Calu3 (cell line): Measurements from ENCODE around the gene C9orf57. TPM values are rescaled to one million over a fixed set of nuclear protein-coding genes. Genes with fewer than 3 reads are reported as not detected.
"Not testable (repeated sequence)": the region's sequence is repeated elsewhere in the genome, so short reads cannot be mapped to it uniquely, and the experiment has no call there.

Experiments
- BruUV-seq: library from RNA; stranded (reverse); fragments of 400-500 nt; replicated peaks from 2 replicates; lab custom pipeline; 2021; lab: Mats Ljungman, UMichigan
- CTCF ChIA-PET: fragments of 300-600 bp; sonication (Branson Sonifier 250); formaldehyde crosslinking; loops from one replicate; lab custom pipeline; 2022; ENCODE audit warnings: antibody characterized with exemption; lab: Charles Lee
- DNase-seq: peaks from one replicate; pipeline ENCODE4 v3.0.0; 2022
- H3K27ac Mint-ChIP-seq: one replicate; pipeline ENCODE4 v1.8.0; 2022; ENCODE audit warnings: mixed read lengths; ENCODE audit not compliant: unreplicated experiment
- H3K27me3 Mint-ChIP-seq: one replicate; pipeline ENCODE4 v1.8.0; 2022; ENCODE audit warnings: mixed read lengths; ENCODE audit not compliant: unreplicated experiment
- H3K36me3 Mint-ChIP-seq: one replicate; pipeline ENCODE4 v1.8.0; 2022; ENCODE audit warnings: mild to moderate bottlenecking, moderate library complexity, mixed read lengths; ENCODE audit not compliant: insufficient read depth, unreplicated experiment
- H3K4me1 Mint-ChIP-seq: one replicate; pipeline ENCODE4 v1.8.0; 2022; ENCODE audit warnings: mild to moderate bottlenecking, low read depth, mixed read lengths; ENCODE audit not compliant: unreplicated experiment
- H3K4me3 Mint-ChIP-seq: one replicate; pipeline ENCODE4 v1.8.0; 2022; ENCODE audit warnings: mild to moderate bottlenecking, low read depth, moderate library complexity, mixed read lengths; ENCODE audit not compliant: unreplicated experiment
- H3K9me3 Mint-ChIP-seq: one replicate; pipeline ENCODE4 v1.8.0; 2022; ENCODE audit warnings: low read depth, mixed read lengths; ENCODE audit not compliant: unreplicated experiment
- CTCF ChIP-seq: fragments of 200-600 bp; IDR thresholded peaks from one replicate; pipeline ENCODE4 v1.8.0; 2022; ENCODE audit warnings: antibody characterized with exemption; ENCODE audit not compliant: unreplicated experiment
- intact Hi-C: fragments of 100-400 bp; cut with micrococcal nuclease; formaldehyde crosslinking; loops from one replicate; pipeline ENCODE4 v1.10.0; 2022; ENCODE audit not compliant: unreplicated experiment
- total RNA-seq: library from RNA; stranded (reverse); gene quantifications from 2 replicates; pipeline ENCODE4 v1.2.3, GENCODE V29; 2022

C9orf57 gene
- total RNA-seq, 1 experiment from 2014 or later = not detected

GRCh38 chr9:72012646-72013045 is 47.8 kb downstream of the C9orf57 start:
- peak; percentile 67 for DNase-seq
- H3K27ac Mint-ChIP-seq = peak overlapping the region; percentile 90
- peaks cover 5% of the 10 kb centered on the region for H3K36me3 Mint-ChIP-seq
- no peaks in the 10 kb centered on the region for H3K9me3 Mint-ChIP-seq
- intact Hi-C loops = no loop called here
- H3K4me3 Mint-ChIP-seq = peak overlapping the region; percentile 21
- CTCF ChIA-PET = interaction anchor here (0.6 to 2.4 kb wide), 3 partner anchors 12 to 39 kb away, joined by 4 to 14 read pairs (median 11); no protein-coding TSS in a partner anchor
- peaks cover 24% of the 10 kb centered on the region for H3K4me1 Mint-ChIP-seq
- H3K27me3 Mint-ChIP-seq = no peaks in the 10 kb centered on the region
- TF ChIP-seq CTCF = no peak
- no TSS peak for BruUV-seq

GRCh38 chr9:72007726-72008125 is 52.7 kb downstream of the C9orf57 start:
- H3K27me3 Mint-ChIP-seq, H3K36me3 Mint-ChIP-seq, DNase-seq, intact Hi-C loops, BruUV-seq, H3K9me3 Mint-ChIP-seq, H3K27ac Mint-ChIP-seq, H3K4me3 Mint-ChIP-seq: not testable (repeated sequence)
- H3K4me1 Mint-ChIP-seq = peaks cover 11% of the 10 kb centered on the region
- CTCF ChIA-PET = interaction anchor here (2.6 kb wide), 1 partner anchor 17 kb away, joined by 9 read pairs; no protein-coding TSS in a partner anchor

- CTCF ChIA-PET = no interaction called here
- Mint-ChIP-seq H3K9me3 (no peaks in the 10 kb centered on the region), H3K36me3 (no peaks in the 10 kb centered on the region), H3K27ac (no peak overlapping the region), H3K27me3 (no peaks in the 10 kb centered on the region), H3K4me1 (peaks cover 11% of the 10 kb centered on the region), H3K4me3 (no peak overlapping the region)
- intact Hi-C loops = no loop called here
- TF ChIP-seq CTCF = no peak
- BruUV-seq = no TSS peak
- DNase-seq = no peak
These were observed 53.9 kb downstream of the C9orf57 start for GRCh38 chr9:72006501-72006900.

- Mint-ChIP-seq H3K27me3 (no peaks in the 10 kb centered on the region), H3K4me3 (no peak overlapping the region), H3K9me3 (no peaks in the 10 kb centered on the region), H3K27ac (no peak overlapping the region), H3K36me3 (no peaks in the 10 kb centered on the region), H3K4me1 (peaks cover 10% of the 10 kb centered on the region)
- BruUV-seq = no TSS peak
- CTCF ChIA-PET = no interaction called here
- TF ChIP-seq CTCF = no peak
- no peak for DNase-seq
- intact Hi-C loops = no loop called here
These were observed 55.0 kb downstream of the C9orf57 start for GRCh38 chr9:72005451-72005850.

Other genes starting within 250 kb of the C9orf57 start
- 16.5 and 17.3 TPM in 2 replicates for gene ABHD17B, start 149.4 kb downstream of the C9orf57 start, total RNA-seq
- 8.3 and 9.8 TPM in 2 replicates for gene C9orf85, start 149.0 kb downstream of the C9orf57 start, total RNA-seq
- gene GDA, start 88.8 kb upstream of the C9orf57 start, total RNA-seq = 21.0 and 24.3 TPM in 2 replicates